ENCODE data around the gene UNC13B. TPM values are rescaled to one million over a fixed set of nuclear protein-coding genes. Genes with fewer than 3 reads are reported as not detected.

Gene UNC13B
- total RNA-seq, 1 experiment from 2014 or later = 49.3 TPM

DNA sequence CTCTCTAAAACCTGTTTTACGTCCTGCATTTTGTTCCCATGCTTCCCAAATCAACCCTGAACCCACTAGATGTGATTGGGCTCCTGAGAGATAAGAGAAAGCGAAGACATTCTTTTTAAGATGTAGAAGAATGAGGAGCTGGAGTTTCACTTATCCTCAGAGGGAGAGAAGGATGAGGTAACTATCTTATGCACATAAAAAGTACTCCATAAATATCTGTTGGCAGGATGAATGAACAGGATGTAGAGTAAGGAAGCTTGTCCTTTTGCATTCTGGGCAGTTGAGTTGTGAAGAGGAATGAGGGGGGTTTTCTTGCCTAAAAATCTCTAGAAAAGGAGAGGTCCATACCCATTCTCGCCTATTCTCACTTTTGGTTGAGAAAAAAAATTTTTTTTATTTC, 163.2 kb downstream of the UNC13B start (continued):
- TF ChIP-seq, protein P1, sequence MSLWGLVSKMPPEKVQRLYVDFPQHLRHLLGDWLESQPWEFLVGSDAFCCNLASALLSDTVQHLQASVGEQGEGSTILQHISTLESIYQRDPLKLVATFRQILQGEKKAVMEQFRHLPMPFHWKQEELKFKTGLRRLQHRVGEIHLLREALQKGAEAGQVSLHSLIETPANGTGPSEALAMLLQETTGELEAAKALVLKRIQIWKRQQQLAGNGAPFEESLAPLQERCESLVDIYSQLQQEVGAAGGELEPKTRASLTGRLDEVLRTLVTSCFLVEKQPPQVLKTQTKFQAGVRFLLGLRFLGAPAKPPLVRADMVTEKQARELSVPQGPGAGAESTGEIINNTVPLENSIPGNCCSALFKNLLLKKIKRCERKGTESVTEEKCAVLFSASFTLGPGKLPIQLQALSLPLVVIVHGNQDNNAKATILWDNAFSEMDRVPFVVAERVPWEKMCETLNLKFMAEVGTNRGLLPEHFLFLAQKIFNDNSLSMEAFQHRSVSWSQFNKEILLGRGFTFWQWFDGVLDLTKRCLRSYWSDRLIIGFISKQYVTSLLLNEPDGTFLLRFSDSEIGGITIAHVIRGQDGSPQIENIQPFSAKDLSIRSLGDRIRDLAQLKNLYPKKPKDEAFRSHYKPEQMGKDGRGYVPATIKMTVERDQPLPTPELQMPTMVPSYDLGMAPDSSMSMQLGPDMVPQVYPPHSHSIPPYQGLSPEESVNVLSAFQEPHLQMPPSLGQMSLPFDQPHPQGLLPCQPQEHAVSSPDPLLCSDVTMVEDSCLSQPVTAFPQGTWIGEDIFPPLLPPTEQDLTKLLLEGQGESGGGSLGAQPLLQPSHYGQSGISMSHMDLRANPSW (CRISPR knock-in tag; conservative IDR thresholded peaks at IDR 0.05; ENCODE audit: low read depth) = no peak
- TF ChIP-seq ZNF232 (CRISPR knock-in tag; IDR thresholded peaks at IDR 0.05) (no peak), MAX (CRISPR knock-in tag; IDR thresholded peaks at IDR 0.05) (no peak), CREM (CRISPR knock-in tag; IDR thresholded peaks at IDR 0.05) (no peak), ZNF263 (CRISPR knock-in tag; IDR thresholded peaks at IDR 0.05; ENCODE audit: low read depth) (no peak)

DNA sequence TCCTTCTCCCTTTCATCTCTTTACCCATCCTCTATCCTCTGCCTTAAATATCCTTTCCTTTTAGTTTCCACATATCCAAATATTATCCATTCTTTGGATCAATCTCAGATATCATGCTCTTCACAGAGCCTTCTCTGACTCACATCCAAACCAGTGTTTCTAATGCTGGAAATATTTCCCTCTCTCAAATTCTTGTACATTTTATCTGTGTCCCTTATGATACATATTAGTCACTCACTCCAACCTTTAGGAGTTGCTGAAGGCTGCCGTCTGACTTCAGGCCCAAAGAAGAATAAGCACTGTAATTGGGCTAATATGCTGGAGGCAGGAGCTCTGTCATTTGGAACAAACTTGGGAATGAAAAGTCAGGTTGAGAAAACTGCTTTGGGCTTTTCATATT, 171.7 kb downstream of the UNC13B start:
- no peaks in the 10 kb centered on the region for H3K36me3 Mint-ChIP-seq
- H3K4me1 Mint-ChIP-seq = no peaks in the 10 kb centered on the region
- ChIA-PET CTCF (no interaction called here), POLR2A (no interaction called here)
- no peaks in the 10 kb centered on the region for H3K9me3 Mint-ChIP-seq
- ATAC-seq = no peak
- H3K27me3 Mint-ChIP-seq (ENCODE audit: low read depth) = no peaks in the 10 kb centered on the region
- no peak overlapping the region; the same call in 1 of the 2 replicates for H3K27ac Mint-ChIP-seq
- TF ChIP-seq ATF1 (CRISPR knock-in tag; IDR thresholded peaks at IDR 0.05) (no peak), ATF3 (CRISPR knock-in tag; conservative IDR thresholded peaks at IDR 0.05) (no peak), ZMAT4 (CRISPR knock-in tag; IDR thresholded peaks at IDR 0.05) (no peak), RORB (CRISPR knock-in tag; IDR thresholded peaks at IDR 0.05) (no peak), ZNF671 (CRISPR knock-in tag; IDR thresholded peaks at IDR 0.05) (no peak), FOXP1 (CRISPR knock-in tag; IDR thresholded peaks at IDR 0.05; ENCODE audit: borderline replicate concordance) (no peak), MXD4 (CRISPR knock-in tag; IDR thresholded peaks at IDR 0.05; ENCODE audit: borderline replicate concordance) (no peak), SOX15 (CRISPR knock-in tag; IDR thresholded peaks at IDR 0.05) (no peak), SMAD4 (CRISPR knock-in tag; IDR thresholded peaks at IDR 0.05) (no peak), ESRRA (CRISPR knock-in tag; IDR thresholded peaks at IDR 0.05; ENCODE audit: borderline replicate concordance) (no peak), TCF7 (CRISPR knock-in tag; IDR thresholded peaks at IDR 0.05; ENCODE audit: low read depth) (no peak), ZNF219 (CRISPR knock-in tag; IDR thresholded peaks at IDR 0.05; ENCODE audit: borderline replicate concordance) (no peak), FOXK1 (CRISPR knock-in tag; IDR thresholded peaks at IDR 0.05) (no peak), ELF4 (CRISPR knock-in tag; IDR thresholded peaks at IDR 0.05; ENCODE audit: low read depth) (no peak), E2F5 (CRISPR knock-in tag; IDR thresholded peaks at IDR 0.05) (no peak)
- TF ChIP-seq, protein P2, sequence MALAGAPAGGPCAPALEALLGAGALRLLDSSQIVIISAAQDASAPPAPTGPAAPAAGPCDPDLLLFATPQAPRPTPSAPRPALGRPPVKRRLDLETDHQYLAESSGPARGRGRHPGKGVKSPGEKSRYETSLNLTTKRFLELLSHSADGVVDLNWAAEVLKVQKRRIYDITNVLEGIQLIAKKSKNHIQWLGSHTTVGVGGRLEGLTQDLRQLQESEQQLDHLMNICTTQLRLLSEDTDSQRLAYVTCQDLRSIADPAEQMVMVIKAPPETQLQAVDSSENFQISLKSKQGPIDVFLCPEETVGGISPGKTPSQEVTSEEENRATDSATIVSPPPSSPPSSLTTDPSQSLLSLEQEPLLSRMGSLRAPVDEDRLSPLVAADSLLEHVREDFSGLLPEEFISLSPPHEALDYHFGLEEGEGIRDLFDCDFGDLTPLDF (CRISPR knock-in tag; IDR thresholded peaks at IDR 0.05) = no peak
- TF ChIP-seq, protein P3, sequence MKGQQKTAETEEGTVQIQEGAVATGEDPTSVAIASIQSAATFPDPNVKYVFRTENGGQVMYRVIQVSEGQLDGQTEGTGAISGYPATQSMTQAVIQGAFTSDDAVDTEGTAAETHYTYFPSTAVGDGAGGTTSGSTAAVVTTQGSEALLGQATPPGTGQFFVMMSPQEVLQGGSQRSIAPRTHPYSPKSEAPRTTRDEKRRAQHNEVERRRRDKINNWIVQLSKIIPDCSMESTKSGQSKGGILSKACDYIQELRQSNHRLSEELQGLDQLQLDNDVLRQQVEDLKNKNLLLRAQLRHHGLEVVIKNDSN (CRISPR knock-in tag; IDR thresholded peaks at IDR 0.05) = no peak
- H3K4me3 Mint-ChIP-seq = no peak overlapping the region
- no peak for DNase-seq (ENCODE audit: low spot score)
